T-cell (primary cell): ENCODE data around the gene LIX1. TPM values are rescaled to one million over a fixed set of nuclear protein-coding genes. Genes with fewer than 3 reads are reported as not detected.

Source experiments
- ATAC-seq, 4 experiments: fragments of 200-7000 bp in 3 of 4; fragments of 150-1000 bp in 1 of 4; cut with Tn5 transposase; replicated peaks in 1 of 4; 1 replicate in 3 of 4; 2 replicates in 1 of 4; pipeline ENCODE4 v1.10.0; 2021; ENCODE audit warnings: moderate library complexity in 3 of 4, mild to moderate bottlenecking in 2 of 4, moderate number of reproducible peaks in 1 of 4
- CTCF ChIA-PET, 2 donors: fragments of 300-600 bp; sonication (Branson Sonifier 250); formaldehyde crosslinking; loops; one replicate each; lab custom pipeline; 2022; ENCODE audit warnings: antibody characterized with exemption in 2 of 2; lab: Charles Lee
- POLR2A ChIA-PET, 2 donors: fragments of 300-600 bp; sonication (Branson Sonifier 250); formaldehyde crosslinking; loops; one replicate each; lab custom pipeline; 2022; ENCODE audit warnings: antibody characterized with exemption in 2 of 2; lab: Charles Lee
- DNase-seq, 35 experiments: peaks; one replicate each; pipeline versions ENCODE4 v3.0.0 to v3.0.0-alpha.2; 2013 to 2023
- H3K27ac ChIP-seq: one replicate; pipeline ENCODE4 v1.5.1; 2013; ENCODE audit warnings: low read length
- H3K27me3 ChIP-seq, 2 experiments: replicated peaks in 1 of 2; 1 replicate in 1 of 2; 2 replicates in 1 of 2; pipeline versions ENCODE4 v1.6.1 to v1.7.0; 2013; ENCODE audit warnings: low read length in 1 of 2, mixed read lengths in 1 of 2; ENCODE audit not compliant: control insufficient read depth in 2 of 2, insufficient read depth in 2 of 2; ENCODE audit errors: extremely low read depth in 1 of 2
- H3K36me3 ChIP-seq, 2 donors: 1 replicate in 1 of 2; 2 replicates in 1 of 2; pipeline versions ENCODE4 v1.6.1 to v1.7.0; 2013; ENCODE audit warnings: low read length in 1 of 2; ENCODE audit not compliant: control insufficient read depth in 2 of 2, insufficient read depth in 1 of 2; ENCODE audit errors: extremely low read depth in 1 of 2
- H3K4me1 ChIP-seq, 2 experiments: 1 replicate in 1 of 2; 2 replicates in 1 of 2; pipeline versions ENCODE4 v1.6.1 to v1.7.0; 2013; ENCODE audit warnings: low read length in 2 of 2, mixed read lengths in 1 of 2; ENCODE audit not compliant: insufficient read depth in 2 of 2, control insufficient read depth in 1 of 2; ENCODE audit errors: extremely low read depth in 1 of 2
- H3K4me3 ChIP-seq, 2 donors: 1 replicate in 1 of 2; 2 replicates in 1 of 2; pipeline versions ENCODE4 v1.5.1 to v1.7.0; 2013; ENCODE audit warnings: mild to moderate bottlenecking in 2 of 2, low read length in 1 of 2, moderate library complexity in 1 of 2; ENCODE audit not compliant: control insufficient read depth in 1 of 2; ENCODE audit errors: extremely low read depth in 1 of 2
- H3K9me3 ChIP-seq: 2 replicates; pipeline ENCODE4 v1.7.0; 2013
- H3K27ac Mint-ChIP-seq, 2 donors: one replicate each; pipeline ENCODE4 v1.8.0; 2020 to 2021; ENCODE audit warnings: mild to moderate bottlenecking in 2 of 2, mixed read lengths in 2 of 2
- H3K27me3 Mint-ChIP-seq, 2 donors: one replicate each; pipeline ENCODE4 v1.8.0; 2021 to 2022; ENCODE audit warnings: mixed read lengths in 2 of 2
- H3K36me3 Mint-ChIP-seq: one replicate; pipeline ENCODE4 v1.8.0; 2021; ENCODE audit warnings: mixed read lengths
- H3K4me1 Mint-ChIP-seq, 3 donors: one replicate each; pipeline ENCODE4 v1.8.0; 2020 to 2022; ENCODE audit warnings: mixed read lengths in 3 of 3, mild to moderate bottlenecking in 1 of 3
- H3K4me3 Mint-ChIP-seq, 3 donors: one replicate each; pipeline ENCODE4 v1.8.0; 2020 to 2022; ENCODE audit warnings: mild to moderate bottlenecking in 3 of 3, mixed read lengths in 3 of 3, moderate library complexity in 3 of 3
- H3K9me3 Mint-ChIP-seq, 3 donors: one replicate each; pipeline ENCODE4 v1.8.0; 2020 to 2022; ENCODE audit warnings: mixed read lengths in 3 of 3
- WGBS: methylation state at CpG from one replicate; pipeline ENCODE4 v1.1.5; 2013; ENCODE audit warnings: missing lambda C conversion rate; ENCODE audit not compliant: insufficient coverage; 5-methylcytosine and 5-hydroxymethylcytosine counted together
- total RNA-seq, 35 experiments: library from RNA in 6 of 35; stranded (reverse) in 6 of 35; fragments of 120-200 nt in 1 of 35; gene quantifications; one replicate each; pipeline versions ENCODE4 v1.2.1 to v1.2.4 and lab custom pipeline; 2013 to 2026

LIX1 gene
- total RNA-seq, 5 donors from 2014 or later (not counting 1 experiment from before 2014, with no cell fraction given), result not detected

DNA sequence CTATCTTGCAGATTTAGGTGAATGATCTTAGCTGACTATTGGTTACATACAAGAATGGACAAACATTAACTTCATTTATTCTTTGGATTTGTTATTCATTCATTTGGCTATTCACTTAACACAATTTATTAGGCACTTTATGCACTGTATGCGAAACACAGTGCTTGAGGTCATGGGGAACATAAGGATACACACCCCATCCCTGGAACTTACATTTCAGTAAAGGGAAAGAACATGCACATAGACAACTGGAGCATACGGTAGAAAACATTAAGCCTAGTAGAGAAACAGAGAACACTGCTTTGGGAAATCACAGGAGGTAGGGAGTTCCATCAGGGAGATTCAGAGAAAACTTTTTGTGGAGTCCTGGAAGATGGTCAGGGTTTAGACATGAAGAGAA, 22.2 kb downstream of the LIX1 start:
- H3K4me1 Mint-ChIP-seq, result no peaks in the 10 kb centered on the region
- no peaks in the 10 kb centered on the region for H3K36me3 ChIP-seq
- DNase-seq, result no peak
- CTCF ChIA-PET, result no interaction called here
- no peak overlapping the region for H3K4me3 ChIP-seq
- no peak overlapping the region for H3K4me3 Mint-ChIP-seq
- POLR2A ChIA-PET, result no interaction called here
- H3K27me3 ChIP-seq, result no peaks in the 10 kb centered on the region
- no peak overlapping the region for H3K27ac ChIP-seq
- H3K27me3 Mint-ChIP-seq, result peaks cover 3 to 11% of the 10 kb centered on the region in 2 donors
- H3K9me3 ChIP-seq, result no peaks in the 10 kb centered on the region
- no peak overlapping the region for H3K27ac Mint-ChIP-seq
- no peaks in the 10 kb centered on the region for H3K9me3 Mint-ChIP-seq
- 0% methylated on average over 1 of the region's 2 CpGs for WGBS
- H3K36me3 Mint-ChIP-seq, result no peaks in the 10 kb centered on the region
- no peaks in the 10 kb centered on the region for H3K4me1 ChIP-seq
- no peak for ATAC-seq

DNA sequence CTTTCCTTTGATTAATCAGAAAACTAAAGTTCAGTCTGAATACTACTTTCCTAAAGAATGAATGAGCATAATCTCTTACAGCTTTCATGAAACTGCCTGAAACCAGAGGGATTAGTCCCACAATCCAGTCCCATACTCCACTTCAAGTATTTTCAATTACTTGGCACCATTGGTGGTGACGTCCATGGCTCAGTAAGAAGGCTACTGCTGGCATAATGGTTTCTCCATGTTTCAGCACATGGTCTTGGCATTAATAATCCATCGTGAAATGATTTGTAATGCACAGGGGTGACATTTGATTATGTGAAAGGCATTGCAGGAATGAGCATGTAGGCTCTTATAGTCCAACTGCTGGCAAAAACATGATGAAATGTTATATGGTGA, 23.4 kb downstream of the LIX1 start:
- no peaks in the 10 kb centered on the region for H3K36me3 Mint-ChIP-seq
- H3K27me3 ChIP-seq, result no peaks in the 10 kb centered on the region
- POLR2A ChIA-PET, result no interaction called here
- no peak for DNase-seq
- H3K9me3 ChIP-seq, result no peaks in the 10 kb centered on the region
- no peak overlapping the region for H3K4me3 Mint-ChIP-seq
- H3K27ac Mint-ChIP-seq, result no peak overlapping the region
- no peaks in the 10 kb centered on the region for H3K9me3 Mint-ChIP-seq
- H3K4me1 Mint-ChIP-seq, result no peaks in the 10 kb centered on the region
- no peak overlapping the region for H3K27ac ChIP-seq
- no peaks in the 10 kb centered on the region for H3K36me3 ChIP-seq
- no peaks in the 10 kb centered on the region for H3K4me1 ChIP-seq
- H3K27me3 Mint-ChIP-seq, result peaks cover 3 to 11% of the 10 kb centered on the region in 2 donors
- WGBS, result 94% methylated on average over 1 of the region's 2 CpGs
- no peak overlapping the region for H3K4me3 ChIP-seq
- CTCF ChIA-PET, result no interaction called here
- ATAC-seq, result no peak

DNA sequence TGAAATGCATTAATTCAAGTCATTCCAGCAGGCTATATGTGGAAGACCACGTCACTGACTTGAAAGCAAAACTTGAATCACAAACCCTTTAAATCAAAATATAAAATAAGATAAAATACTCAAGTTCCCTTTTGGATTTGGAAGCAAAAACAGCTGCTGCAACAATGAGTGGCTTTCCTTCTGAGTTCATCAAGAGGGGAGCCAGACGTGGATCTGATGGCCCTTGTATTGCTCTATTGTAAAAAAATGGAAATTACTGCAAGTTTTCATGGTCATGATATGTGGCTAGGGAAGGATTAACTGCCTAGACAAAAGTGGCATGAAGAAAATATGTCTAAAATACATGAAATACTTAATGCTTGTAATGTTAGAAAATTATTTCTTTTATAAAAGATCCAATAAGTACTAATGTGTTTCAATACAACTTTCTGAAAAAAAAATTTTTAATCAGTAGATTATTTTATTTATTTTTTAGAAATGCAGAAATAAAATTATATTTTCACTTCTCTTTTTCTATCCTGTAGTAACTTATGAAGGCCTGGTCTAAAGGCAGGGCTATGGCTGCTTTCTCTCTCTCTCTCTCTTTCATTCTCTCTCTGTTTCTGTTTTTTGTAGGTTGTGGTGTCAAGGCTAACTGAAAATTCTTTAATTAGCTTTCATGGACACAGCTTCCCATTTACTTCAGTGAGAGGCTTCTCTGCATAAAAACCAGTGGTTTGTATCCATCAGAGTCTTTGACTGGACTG, 24.0 kb downstream of the LIX1 start:
- Mint-ChIP-seq H3K4me1 (no peaks in the 10 kb centered on the region), H3K36me3 (no peaks in the 10 kb centered on the region), H3K9me3 (no peaks in the 10 kb centered on the region), H3K4me3 (no peak overlapping the region), H3K27me3 (peaks cover 0 to 6% of the 10 kb centered on the region in 2 donors), H3K27ac (no peak overlapping the region)
- ChIA-PET POLR2A (no interaction called here), CTCF (no interaction called here)
- Histone ChIP-seq H3K4me1 (no peaks in the 10 kb centered on the region), H3K4me3 (no peak overlapping the region), H3K27me3 (no peaks in the 10 kb centered on the region), H3K27ac (no peak overlapping the region), H3K36me3 (no peaks in the 10 kb centered on the region), H3K9me3 (no peaks in the 10 kb centered on the region)
- no peak for DNase-seq
- no peak for ATAC-seq
- WGBS, result 89% methylated on average over 1 of the region's 2 CpGs

DNA sequence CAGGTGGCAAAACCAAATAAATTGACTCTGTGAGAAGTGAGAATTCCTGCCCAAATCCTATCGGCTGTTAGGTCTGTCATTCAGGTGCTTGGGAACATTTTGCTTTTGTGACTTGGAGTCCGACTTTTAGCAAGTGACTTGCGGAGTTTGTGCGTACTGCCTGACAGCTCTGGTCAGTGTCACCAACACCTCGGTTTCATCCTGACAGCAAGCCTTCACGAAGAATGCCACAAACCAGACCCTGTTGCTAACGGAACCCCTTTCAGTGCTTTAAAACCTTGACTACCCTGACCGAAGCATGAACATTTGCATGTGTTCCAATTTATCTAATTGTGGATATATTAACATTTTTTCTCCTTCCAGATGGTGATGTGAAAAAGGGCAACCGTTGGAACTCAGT, 26.5 kb downstream of the LIX1 start:
- Mint-ChIP-seq H3K4me1 (peaks cover 8 to 14% (median 11%) of the 10 kb centered on the region in 3 donors), H3K27ac (no peak overlapping the region), H3K36me3 (no peaks in the 10 kb centered on the region), H3K9me3 (no peaks in the 10 kb centered on the region), H3K27me3 (no peaks in the 10 kb centered on the region), H3K4me3 (no peak overlapping the region)
- no peak overlapping the region for H3K4me3 ChIP-seq
- no peaks in the 10 kb centered on the region for H3K9me3 ChIP-seq
- 98% methylated on average over 6 of the region's 9 CpGs for WGBS
- POLR2A ChIA-PET, result no interaction called here
- H3K27ac ChIP-seq, result no peak overlapping the region
- H3K27me3 ChIP-seq, result no peaks in the 10 kb centered on the region
- ATAC-seq (no peak), DNase-seq (no peak)
- H3K4me1 ChIP-seq, result peaks cover 0 to 2% of the 10 kb centered on the region in 2 experiments
- CTCF ChIA-PET, result interaction anchor here in 1 of 2 donors (0.7 kb wide), 1 partner anchor 364 kb away, joined by 6 read pairs; no protein-coding TSS in a partner anchor
- no peaks in the 10 kb centered on the region for H3K36me3 ChIP-seq

DNA sequence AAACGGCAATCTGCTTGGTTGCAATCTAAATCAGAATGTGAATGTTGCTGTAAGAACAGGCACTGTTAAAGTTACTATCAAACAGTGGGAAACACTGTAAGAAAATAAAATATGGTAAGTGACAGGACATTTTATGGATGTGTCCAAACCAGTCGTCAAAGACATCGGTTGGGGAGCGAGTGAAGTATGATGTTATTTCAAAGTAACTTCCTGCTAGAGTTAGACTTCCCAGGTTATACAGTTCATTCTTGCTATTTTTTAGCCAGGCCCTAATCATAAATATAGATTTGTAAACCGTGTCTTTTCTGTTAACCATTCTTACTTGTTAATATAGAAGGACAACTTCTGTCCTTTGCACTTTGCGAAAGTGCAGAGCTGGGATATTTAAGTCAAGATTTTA, 30.2 kb downstream of the LIX1 start:
- Mint-ChIP-seq H3K9me3 (no peaks in the 10 kb centered on the region), H3K4me1 (peaks cover 8 to 14% (median 11%) of the 10 kb centered on the region in 3 donors)
- POLR2A ChIA-PET, result no interaction called here

DNA sequence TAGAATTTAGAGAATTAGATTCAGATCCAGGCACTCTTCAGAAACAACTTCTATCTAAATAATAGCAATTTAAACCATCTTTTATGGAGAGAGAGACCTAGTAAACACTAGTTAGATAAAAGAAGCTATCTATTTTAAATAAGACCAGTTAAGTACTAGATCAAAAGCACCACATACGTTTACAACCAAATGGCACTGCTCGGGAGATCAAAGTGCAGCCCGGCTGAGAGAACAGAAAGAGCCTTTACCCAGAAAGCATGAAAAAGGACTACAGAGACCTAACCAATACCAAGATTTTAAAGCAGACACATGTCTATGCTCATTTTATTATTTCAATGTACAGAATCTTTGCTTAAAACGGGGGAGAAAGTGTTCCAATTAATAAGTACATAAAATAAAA, 30.8 kb downstream of the LIX1 start:
- Mint-ChIP-seq H3K9me3 (no peaks in the 10 kb centered on the region), H3K4me1 (peaks cover 8 to 14% (median 11%) of the 10 kb centered on the region in 3 donors), H3K4me3 (peak overlapping the region in 1 of 3 donors; percentile 7), H3K36me3 (no peaks in the 10 kb centered on the region), H3K27ac (no peak overlapping the region), H3K27me3 (peaks cover 0 to 3% of the 10 kb centered on the region in 2 donors)
- CTCF ChIA-PET, result interaction anchor here in 1 of 2 donors (0.6 kb wide), 2 partner anchors 15 to 1016 kb away, joined by 3 to 8 read pairs; no protein-coding TSS in a partner anchor
- H3K27ac ChIP-seq, result no peak overlapping the region
- no peaks in the 10 kb centered on the region for H3K27me3 ChIP-seq
- no peaks in the 10 kb centered on the region for H3K36me3 ChIP-seq
- DNase-seq (peak in 3 of 35 experiments; percentile 13 to 14 (median 13)), ATAC-seq (peak in 1 of 4 experiments; percentile 66)
- peaks cover 0 to 2% of the 10 kb centered on the region in 2 experiments for H3K4me1 ChIP-seq
- H3K4me3 ChIP-seq, result no peak overlapping the region
- POLR2A ChIA-PET, result no interaction called here
- 17% methylated on average over 3 of the region's 4 CpGs for WGBS
- no peaks in the 10 kb centered on the region for H3K9me3 ChIP-seq

More for the DNA sequence above, 30.2 kb downstream of the LIX1 start:
- 96% methylated on average over 4 of the region's 6 CpGs for WGBS
- no peak overlapping the region for H3K27ac ChIP-seq
- no peaks in the 10 kb centered on the region for H3K9me3 ChIP-seq
- peaks cover 0 to 3% of the 10 kb centered on the region in 2 donors for H3K27me3 Mint-ChIP-seq
- H3K27me3 ChIP-seq, result no peaks in the 10 kb centered on the region
- H3K4me3 Mint-ChIP-seq, result no peak overlapping the region
- no peaks in the 10 kb centered on the region for H3K36me3 Mint-ChIP-seq
- no peak overlapping the region for H3K27ac Mint-ChIP-seq
- peaks cover 0 to 2% of the 10 kb centered on the region in 2 experiments for H3K4me1 ChIP-seq
- DNase-seq (no peak), ATAC-seq (no peak)
- CTCF ChIA-PET, result interaction anchor here in 1 of 2 donors (0.7 kb wide), 1 partner anchor 114 kb away, joined by 5 read pairs; no protein-coding TSS in a partner anchor
- H3K36me3 ChIP-seq, result no peaks in the 10 kb centered on the region
- H3K4me3 ChIP-seq, result no peak overlapping the region
